Lower lobe of right lung (tissue), 2 donors: ENCODE results near the gene IP6K3. TPM values are rescaled to one million over a fixed set of nuclear protein-coding genes. Genes with fewer than 3 reads are reported as not detected.
A peak's percentile ranks its signal among the peaks of the same experiment; 100 is the strongest.

Experiments
- ATAC-seq, 2 donors: fragments of 200-7000 bp; cut with Tn5 transposase; one replicate each; pipeline ENCODE4 v1.9.1; 2020 to 2022; ENCODE audit warnings: mild to moderate bottlenecking in 2 of 2, moderate library complexity in 2 of 2
- DNase-seq: peaks from one replicate; pipeline ENCODE4 v3.0.0-alpha.2; 2020
- H3K27ac ChIP-seq: fragments of 200-600 bp; one replicate; pipeline ENCODE4 v1.8.0; 2022
- H3K27me3 ChIP-seq: fragments of 200-600 bp; one replicate; pipeline ENCODE4 v1.8.0; 2022; ENCODE audit warnings: low read depth
- H3K36me3 ChIP-seq: fragments of 200-600 bp; one replicate; pipeline ENCODE4 v1.8.0; 2022; ENCODE audit warnings: mild to moderate bottlenecking
- H3K4me1 ChIP-seq: fragments of 200-600 bp; one replicate; pipeline ENCODE4 v1.8.0; 2022
- H3K4me3 ChIP-seq: fragments of 200-600 bp; one replicate; pipeline ENCODE4 v1.8.0; 2022; ENCODE audit warnings: mild to moderate bottlenecking
- H3K9me3 ChIP-seq: fragments of 200-600 bp; one replicate; pipeline ENCODE4 v1.8.0; 2022
- intact Hi-C: fragments of 100-400 bp; cut with DNase I; formaldehyde crosslinking; loops from one replicate; pipeline ENCODE4 v1.11.0; 2022
- total RNA-seq: library from RNA; stranded (reverse); fragmentation: NEBNext Ultra II Directional; extraction: Animal tissue kit (Norgen Biotek cat#: 25700); gene quantifications from one replicate; pipeline ENCODE4 v1.2.1, GENCODE V29; 2021
- TF ChIP-seq, protein P1 (sequence below): fragments of 200-600 bp; IDR thresholded peaks from one replicate; pipeline ENCODE4 v1.8.0; 2022; ENCODE audit warnings: antibody characterized with exemption, mild to moderate bottlenecking
- donor health status: DM: no; HTN: yes; CAD: no; lungs with severe emphysema.

The IP6K3 gene
- total RNA-seq, 1 donor from 2014 or later: 3.5 TPM

DNA sequence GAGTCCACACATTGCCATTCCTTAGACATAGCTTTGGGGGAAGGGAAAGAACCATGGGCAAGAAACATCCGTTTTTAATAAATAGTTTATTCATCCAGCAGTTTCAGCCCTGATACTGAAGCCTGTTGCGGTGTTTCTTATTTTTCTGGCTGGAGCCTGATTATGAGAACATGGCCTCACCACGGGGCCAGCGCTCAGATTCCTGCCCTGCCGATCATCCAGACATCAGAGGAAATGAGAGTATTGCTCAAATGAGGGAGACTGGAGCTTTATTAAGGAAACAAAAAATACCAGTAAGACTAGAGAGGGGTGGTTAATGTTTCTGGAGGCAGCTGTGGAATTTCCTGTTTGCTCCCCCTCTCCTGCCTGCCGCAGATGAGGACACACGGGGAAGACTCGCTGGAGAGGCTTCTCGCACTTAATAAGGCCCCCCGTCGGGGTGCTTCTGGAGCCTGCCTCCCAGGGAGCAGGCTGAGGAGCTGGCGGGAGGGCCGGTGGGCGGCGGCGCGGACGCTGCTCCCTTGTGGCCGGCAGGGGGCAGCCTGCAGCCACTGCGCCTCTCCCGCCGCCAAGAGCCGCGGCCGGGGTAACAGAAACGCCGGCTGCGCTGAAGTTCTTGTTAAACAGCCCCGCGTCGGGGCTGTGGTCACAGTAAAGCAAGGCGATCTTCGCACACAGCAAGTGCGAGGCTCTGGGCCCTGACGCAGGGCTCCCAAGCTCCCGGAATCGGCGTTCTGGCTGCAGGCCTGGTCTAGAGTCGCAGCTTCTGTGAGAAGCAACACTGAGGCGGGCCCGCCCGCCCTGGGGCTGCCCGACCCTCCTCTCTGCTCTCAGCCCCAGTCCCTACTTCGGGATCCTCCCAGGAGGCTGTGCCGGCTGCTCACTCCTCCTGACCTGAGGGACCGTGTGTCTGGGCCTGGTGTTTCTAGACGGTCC lies 24.7 kb upstream of the IP6K3 start:
- Histone ChIP-seq H3K27ac (peak overlapping the region; percentile 77), H3K4me1 (peaks cover 47% of the 10 kb centered on the region), H3K36me3 (peaks cover 45% of the 10 kb centered on the region), H3K27me3 (no peaks in the 10 kb centered on the region), H3K4me3 (peak overlapping the region; percentile 21), H3K9me3 (no peaks in the 10 kb centered on the region)
- intact Hi-C loops: no loop called here
- peak; percentile 80 for DNase-seq
- TF ChIP-seq, protein P1, sequence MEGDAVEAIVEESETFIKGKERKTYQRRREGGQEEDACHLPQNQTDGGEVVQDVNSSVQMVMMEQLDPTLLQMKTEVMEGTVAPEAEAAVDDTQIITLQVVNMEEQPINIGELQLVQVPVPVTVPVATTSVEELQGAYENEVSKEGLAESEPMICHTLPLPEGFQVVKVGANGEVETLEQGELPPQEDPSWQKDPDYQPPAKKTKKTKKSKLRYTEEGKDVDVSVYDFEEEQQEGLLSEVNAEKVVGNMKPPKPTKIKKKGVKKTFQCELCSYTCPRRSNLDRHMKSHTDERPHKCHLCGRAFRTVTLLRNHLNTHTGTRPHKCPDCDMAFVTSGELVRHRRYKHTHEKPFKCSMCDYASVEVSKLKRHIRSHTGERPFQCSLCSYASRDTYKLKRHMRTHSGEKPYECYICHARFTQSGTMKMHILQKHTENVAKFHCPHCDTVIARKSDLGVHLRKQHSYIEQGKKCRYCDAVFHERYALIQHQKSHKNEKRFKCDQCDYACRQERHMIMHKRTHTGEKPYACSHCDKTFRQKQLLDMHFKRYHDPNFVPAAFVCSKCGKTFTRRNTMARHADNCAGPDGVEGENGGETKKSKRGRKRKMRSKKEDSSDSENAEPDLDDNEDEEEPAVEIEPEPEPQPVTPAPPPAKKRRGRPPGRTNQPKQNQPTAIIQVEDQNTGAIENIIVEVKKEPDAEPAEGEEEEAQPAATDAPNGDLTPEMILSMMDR: peak; percentile 98
- ATAC-seq: peak; percentile 85 to 89

DNA sequence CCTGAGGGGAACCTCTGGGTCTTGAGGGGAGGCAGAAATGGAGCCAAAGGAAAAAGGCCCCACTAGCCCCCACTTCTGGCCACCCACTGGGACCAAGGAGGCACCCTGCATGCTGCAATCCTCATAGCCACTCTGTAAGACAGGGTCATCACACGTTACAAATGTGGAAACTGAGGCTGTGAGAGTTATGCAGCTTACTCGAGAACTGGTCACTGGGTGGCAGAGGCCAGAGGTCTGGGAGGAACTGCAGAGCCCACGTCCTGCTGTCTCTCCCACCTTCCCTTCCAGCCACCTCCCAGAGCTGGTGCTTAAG lies 24.1 kb upstream of the IP6K3 start:
- Histone ChIP-seq H3K4me3 (no peak overlapping the region), H3K4me1 (peaks cover 47% of the 10 kb centered on the region), H3K36me3 (peaks cover 39% of the 10 kb centered on the region), H3K27ac (peak overlapping the region; percentile 77), H3K9me3 (no peaks in the 10 kb centered on the region), H3K27me3 (no peaks in the 10 kb centered on the region)
- ATAC-seq: peak in 1 of 2 donors; percentile 4
- TF ChIP-seq, protein P1: no peak
- intact Hi-C loops: no loop called here
- DNase-seq: no peak

DNA sequence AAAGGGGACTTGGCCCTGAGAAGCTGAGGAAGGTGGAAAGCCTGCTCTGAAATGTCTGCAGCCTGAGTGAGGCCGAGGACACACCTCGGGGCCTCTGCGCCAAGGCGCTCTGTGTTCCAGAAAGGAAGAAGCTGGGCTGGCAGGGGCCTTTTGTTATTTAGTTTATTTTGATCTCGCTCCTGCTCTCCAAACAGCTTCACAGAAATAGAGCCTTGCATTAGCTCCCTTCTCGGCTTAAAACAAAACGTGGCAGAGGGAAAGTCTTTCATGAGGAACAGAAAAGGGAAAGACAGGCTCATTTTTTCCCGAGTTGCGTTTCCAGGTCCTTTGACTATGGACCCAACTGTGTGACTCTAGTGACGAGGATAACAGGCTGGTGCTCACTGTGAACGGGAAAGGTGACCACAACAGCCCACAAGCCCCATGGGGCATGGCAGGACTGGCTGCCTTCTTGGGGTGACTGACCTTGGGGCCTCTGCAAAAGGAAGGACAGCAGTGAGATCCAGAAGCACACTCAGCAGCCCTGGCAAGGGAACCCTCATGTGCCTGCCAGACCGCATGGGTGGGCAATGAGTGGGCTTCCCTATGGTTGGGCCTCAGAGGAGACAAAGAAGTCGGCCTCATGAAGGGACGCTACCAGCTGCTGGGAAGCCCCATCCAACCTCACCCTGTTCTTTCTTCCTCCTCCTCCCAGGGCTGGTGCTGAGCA lies 23.6 kb upstream of the IP6K3 start:
- Histone ChIP-seq H3K4me3 (no peak overlapping the region), H3K27me3 (no peaks in the 10 kb centered on the region), H3K36me3 (peaks cover 34% of the 10 kb centered on the region), H3K9me3 (no peaks in the 10 kb centered on the region), H3K27ac (peak overlapping the region; percentile 77), H3K4me1 (peaks cover 47% of the 10 kb centered on the region)
- DNase-seq (no peak), ATAC-seq (no peak)
- intact Hi-C loops: no loop called here
- TF ChIP-seq, protein P1: no peak

DNA sequence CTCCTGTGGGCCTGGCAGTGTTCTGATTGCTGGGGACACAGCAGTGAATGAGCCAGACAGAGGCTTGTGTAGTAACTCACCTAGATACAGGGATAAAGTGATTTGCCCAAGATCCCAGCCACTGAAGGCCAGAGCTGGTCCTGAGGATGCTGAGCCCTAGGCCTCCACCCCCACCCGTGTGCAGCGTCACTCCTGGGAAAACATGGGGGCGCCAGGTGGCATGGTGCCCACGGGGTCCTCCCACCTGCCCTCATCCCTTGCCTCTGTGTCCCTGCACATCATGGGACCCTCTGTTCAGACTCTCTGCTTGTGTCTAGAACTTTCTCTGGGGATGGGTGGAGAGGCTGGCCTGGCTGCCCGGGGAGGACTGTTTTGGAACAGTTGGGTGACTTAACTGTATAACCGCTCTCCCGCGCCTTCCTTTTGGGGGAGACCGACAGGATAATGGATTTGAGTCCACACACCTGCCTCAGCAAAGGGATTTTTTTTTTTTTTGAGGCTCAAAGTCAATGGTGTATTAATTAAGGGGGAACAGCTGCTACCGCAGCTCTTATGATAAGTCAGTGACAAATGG lies 22.6 kb upstream of the IP6K3 start:
- Histone ChIP-seq H3K36me3 (peaks cover 24% of the 10 kb centered on the region), H3K27ac (no peak overlapping the region), H3K27me3 (no peaks in the 10 kb centered on the region), H3K4me1 (peaks cover 47% of the 10 kb centered on the region), H3K9me3 (no peaks in the 10 kb centered on the region), H3K4me3 (no peak overlapping the region)
- TF ChIP-seq, protein P1: no peak
- intact Hi-C loops: no loop called here
- DNase-seq (no peak), ATAC-seq (no peak)

DNA sequence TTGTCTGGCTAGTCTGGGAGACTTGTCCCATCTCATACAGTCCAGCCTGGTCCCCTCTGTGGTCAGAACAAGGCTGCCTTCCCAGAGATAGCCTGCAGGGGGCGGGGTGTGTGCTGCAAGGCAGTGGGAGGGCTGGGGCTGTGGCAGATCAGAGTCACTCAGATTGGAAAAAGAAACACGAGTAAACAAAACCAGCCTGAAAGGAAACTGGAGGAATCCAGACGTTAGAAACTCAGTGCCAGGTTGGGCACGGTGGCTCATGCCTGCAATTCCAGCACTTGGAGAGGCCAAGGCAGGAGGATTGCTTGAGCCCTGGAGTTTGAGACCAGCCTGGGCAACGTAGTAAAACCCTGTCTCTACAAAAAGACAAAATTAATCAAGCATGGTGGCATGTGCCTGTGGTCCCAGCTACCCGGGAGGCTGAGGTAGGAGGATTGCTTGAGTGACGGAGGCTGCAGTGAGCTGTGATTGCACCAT lies 22.0 kb upstream of the IP6K3 start:
- DNase-seq (peak; percentile 86), ATAC-seq (peak; percentile 77 to 81)
- TF ChIP-seq, protein P1: peak; percentile 81
- H3K9me3 ChIP-seq: no peaks in the 10 kb centered on the region
- no peak overlapping the region for H3K4me3 ChIP-seq
- no peaks in the 10 kb centered on the region for H3K27me3 ChIP-seq
- H3K36me3 ChIP-seq: peaks cover 18% of the 10 kb centered on the region
- no peak overlapping the region for H3K27ac ChIP-seq
- intact Hi-C loops: no loop called here
- H3K4me1 ChIP-seq: peaks cover 47% of the 10 kb centered on the region
